Measurements from ENCODE around the gene NR6A1. TPM values are rescaled to one million over a fixed set of nuclear protein-coding genes. Genes with fewer than 3 reads are reported as not detected.
A peak's percentile ranks its signal among the peaks of the same experiment; 100 is the strongest.

Gene NR6A1
- total RNA-seq, 2 experiments from 2014 or later = 17.5 to 23.0 TPM

GRCh38 chr9:124475158-124475867 lies 295.8 kb downstream of the NR6A1 start:
- Histone ChIP-seq H3K9me2 (ENCODE audit: insufficient read depth, low read length) (no peaks in the 10 kb centered on the region), H3K9me3 (ENCODE audit: low read length) (no peaks in the 10 kb centered on the region), H3K4me2 (ENCODE audit: low read length) (no peak overlapping the region), H3K27ac (ENCODE audit: low read depth, low read length, poor library complexity, severe bottlenecking) (no peak overlapping the region), H3K79me2 (ENCODE audit: insufficient read depth, low read depth, low read length) (no peaks in the 10 kb centered on the region), H4K20me1 (ENCODE audit: insufficient read depth, low read length) (no peaks in the 10 kb centered on the region), H3K4me1 (ENCODE audit: insufficient read depth, low read length, poor library complexity, severe bottlenecking) (peaks cover 13% of the 10 kb centered on the region), H3K36me3 (ENCODE audit: insufficient read depth, low read length) (no peaks in the 10 kb centered on the region), H2AFZ (ENCODE audit: low read length) (no peak overlapping the region), H3K4me3 (ENCODE audit: low read depth, low read length, poor library complexity, severe bottlenecking) (no peak overlapping the region)
- no peak for DNase-seq (ENCODE audit: low spot score)
- POLR2A ChIA-PET = no interaction called here
- CTCF ChIA-PET (ENCODE audit: unreplicated experiment) = no interaction called here
- BruUV-seq (replicated peaks) = no TSS peak
- intact Hi-C loops (cut with micrococcal nuclease; ENCODE audit: unreplicated experiment) = no loop called here
- TF ChIP-seq CTCF (conservative IDR thresholded peaks at IDR 0.05; ENCODE audit: low read length) = peak; percentile 39; the same call in 1 of the 2 replicates
- no peak for TF ChIP-seq EZH2phosphoT487 (IDR thresholded peaks at IDR 0.05; ENCODE audit: borderline replicate concordance, low read depth, low read length)

- CTCF ChIA-PET (ENCODE audit: unreplicated experiment) = no interaction called here
These were observed 297.0 kb downstream of the NR6A1 start for GRCh38 chr9:124474151-124474550.

More at GRCh38 chr9:124474151-124474550, 297.0 kb downstream of the NR6A1 start:
- no peaks in the 10 kb centered on the region for H3K9me2 ChIP-seq (ENCODE audit: insufficient read depth, low read length)
- POLR2A ChIA-PET = interaction anchor here (0.7 kb wide), 2 partner anchors 752 to 1903 kb away, joined by 3 to 5 read pairs; no protein-coding TSS in a partner anchor
- H3K4me2 ChIP-seq (ENCODE audit: low read length) = no peak overlapping the region
- no peaks in the 10 kb centered on the region for H3K9me3 ChIP-seq (ENCODE audit: low read length)
- no peaks in the 10 kb centered on the region for H3K79me2 ChIP-seq (ENCODE audit: insufficient read depth, low read depth, low read length)
- no peaks in the 10 kb centered on the region for H3K36me3 ChIP-seq (ENCODE audit: insufficient read depth, low read length)
- BruUV-seq (replicated peaks) = no TSS peak
- TF ChIP-seq EZH2phosphoT487 (IDR thresholded peaks at IDR 0.05; ENCODE audit: borderline replicate concordance, low read depth, low read length) = no peak
- TF ChIP-seq CTCF (conservative IDR thresholded peaks at IDR 0.05; ENCODE audit: low read length) = no peak
- H3K4me3 ChIP-seq (ENCODE audit: low read depth, low read length, poor library complexity, severe bottlenecking) = no peak overlapping the region
- intact Hi-C loops (cut with micrococcal nuclease; ENCODE audit: unreplicated experiment) = no loop called here
- H2AFZ ChIP-seq (ENCODE audit: low read length) = no peak overlapping the region
- H3K4me1 ChIP-seq (ENCODE audit: insufficient read depth, low read length, poor library complexity, severe bottlenecking) = peaks cover 9% of the 10 kb centered on the region
- no peak overlapping the region for H3K27ac ChIP-seq (ENCODE audit: low read depth, low read length, poor library complexity, severe bottlenecking)
- H4K20me1 ChIP-seq (ENCODE audit: insufficient read depth, low read length) = no peaks in the 10 kb centered on the region
- DNase-seq (ENCODE audit: low spot score) = no peak
